NCI-H345 (cell line): ENCODE measurements around the gene TOGARAM2.

Experiments
- DNase-seq: peaks from one replicate; lab custom pipeline; 2025; lab: John Stamatoyannopoulos, UW

Gene TOGARAM2

DNA sequence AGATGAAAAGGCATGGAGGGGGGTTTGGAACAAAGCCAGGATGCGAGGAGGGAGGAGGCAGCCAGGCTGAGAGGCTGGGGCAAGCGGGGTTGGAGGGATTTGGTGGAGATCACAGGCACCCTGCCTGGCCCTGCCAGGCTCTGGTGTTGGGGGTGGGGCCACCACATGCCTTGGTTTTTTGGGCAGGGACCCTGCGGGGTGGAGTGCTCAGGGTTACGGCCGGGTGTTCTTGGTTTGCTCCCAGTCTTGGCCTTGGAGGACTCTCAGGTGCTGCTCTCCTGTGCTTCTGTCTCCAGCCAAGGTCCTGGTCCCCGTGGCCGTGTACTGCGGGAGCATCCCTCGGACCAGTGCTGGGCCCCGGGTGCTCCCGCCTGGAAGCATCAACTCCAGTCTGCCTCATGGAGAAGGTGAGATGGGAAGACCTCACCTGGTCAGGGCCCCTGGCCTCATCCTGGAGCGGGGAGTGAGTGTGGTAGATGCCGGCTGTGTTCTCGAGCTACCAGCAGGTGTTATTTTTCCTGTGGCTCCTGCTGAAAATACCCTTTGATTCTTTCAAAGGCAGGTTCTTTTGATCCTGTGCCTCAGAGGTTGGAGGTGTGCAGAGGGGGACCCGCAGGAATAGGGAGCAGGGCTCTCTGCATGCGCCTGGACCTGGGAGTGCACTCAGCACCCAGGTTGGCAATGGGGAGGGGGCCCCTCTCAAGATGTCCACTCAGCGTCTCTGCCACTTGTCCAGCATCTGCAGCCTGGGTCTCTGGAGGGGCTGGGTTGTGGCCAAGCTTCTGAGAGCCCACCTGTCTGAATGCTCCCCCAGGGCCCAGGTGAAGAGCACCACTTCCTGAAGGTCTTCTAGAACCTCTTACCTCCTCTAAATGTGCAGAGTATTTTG lies 17.0 kb downstream of the TOGARAM2 start:
- DNase-seq, result no peak

DNA sequence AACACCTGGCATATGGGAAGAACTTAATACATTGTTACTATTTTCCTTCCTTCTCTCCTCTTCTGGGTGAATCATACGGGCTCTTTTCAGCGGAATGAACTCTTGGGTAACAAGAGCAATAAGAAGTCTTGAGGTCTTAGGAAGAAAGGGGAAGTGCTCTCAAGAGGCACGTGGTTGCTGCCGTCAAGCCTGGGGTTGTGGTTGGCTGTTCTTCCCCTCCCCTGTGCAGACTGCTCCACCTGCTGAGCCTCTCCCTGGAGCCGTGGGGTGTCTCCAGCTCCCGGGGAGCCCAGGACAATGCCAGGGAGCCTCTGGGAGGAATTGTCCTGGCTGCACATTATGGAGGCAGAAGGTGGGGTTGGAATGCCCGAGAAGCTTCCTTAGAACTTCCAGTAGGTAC lies 19.4 kb downstream of the TOGARAM2 start:
- DNase-seq, result no peak

DNA sequence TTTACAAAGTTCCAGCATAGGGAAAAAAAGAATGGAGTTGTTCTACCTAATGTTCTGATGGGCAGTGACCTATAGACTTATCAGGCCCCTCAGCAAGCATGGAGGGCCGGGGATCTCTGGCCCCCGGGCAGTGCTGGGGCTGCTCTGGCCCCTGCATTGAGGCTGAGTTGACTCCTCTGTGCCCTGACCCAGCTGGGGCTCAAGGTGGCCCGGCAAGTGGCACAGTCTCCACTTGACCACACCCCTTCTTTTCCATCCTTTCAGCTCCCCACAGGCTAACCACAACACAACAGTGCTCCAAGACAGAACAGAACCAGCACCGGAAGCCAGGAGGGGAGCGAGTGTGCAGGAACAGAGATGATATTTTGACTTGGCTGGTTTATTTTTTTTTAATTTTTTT lies 19.9 kb downstream of the TOGARAM2 start:
- DNase-seq, result no peak

DNA sequence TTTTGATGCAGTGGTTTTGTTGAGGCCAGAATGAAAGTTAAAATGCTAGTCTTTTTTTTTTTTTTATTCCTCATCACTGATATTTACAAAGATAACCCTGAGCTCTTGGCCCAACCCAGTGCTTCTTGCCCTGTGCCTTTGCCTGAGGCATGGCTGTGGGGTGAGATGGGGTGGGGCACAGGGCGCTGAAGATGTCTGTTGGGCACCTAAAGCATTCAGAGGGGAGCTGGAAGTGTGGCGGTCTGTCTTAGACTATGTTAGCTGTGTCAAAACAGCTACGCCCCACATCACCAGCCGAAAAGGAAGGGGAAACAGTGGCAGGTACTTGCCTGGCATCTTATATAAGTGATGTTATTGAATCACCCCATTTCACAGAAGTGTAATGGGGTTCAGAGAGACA lies 20.7 kb downstream of the TOGARAM2 start:
- DNase-seq, result no peak

DNA sequence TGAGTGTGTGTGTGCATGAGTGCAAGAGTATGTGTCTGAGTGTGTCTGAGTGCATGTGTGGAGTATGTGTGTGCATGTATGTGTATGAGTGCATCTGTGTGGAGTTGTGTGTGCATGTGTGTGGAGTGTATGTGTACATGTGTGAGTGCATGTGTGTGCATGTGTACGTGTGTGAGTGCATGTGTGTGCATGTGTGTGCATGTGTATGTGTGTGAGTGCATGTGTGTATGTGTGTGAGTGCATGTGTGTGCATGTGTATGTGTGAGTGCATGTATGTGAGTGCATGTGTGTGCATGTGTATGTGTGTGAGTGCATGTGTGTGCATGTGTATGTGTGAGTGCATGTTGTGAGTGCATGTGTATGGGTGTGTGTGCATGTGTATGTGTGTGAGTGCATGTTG lies 23.7 kb downstream of the TOGARAM2 start:
- no peak for DNase-seq

DNA sequence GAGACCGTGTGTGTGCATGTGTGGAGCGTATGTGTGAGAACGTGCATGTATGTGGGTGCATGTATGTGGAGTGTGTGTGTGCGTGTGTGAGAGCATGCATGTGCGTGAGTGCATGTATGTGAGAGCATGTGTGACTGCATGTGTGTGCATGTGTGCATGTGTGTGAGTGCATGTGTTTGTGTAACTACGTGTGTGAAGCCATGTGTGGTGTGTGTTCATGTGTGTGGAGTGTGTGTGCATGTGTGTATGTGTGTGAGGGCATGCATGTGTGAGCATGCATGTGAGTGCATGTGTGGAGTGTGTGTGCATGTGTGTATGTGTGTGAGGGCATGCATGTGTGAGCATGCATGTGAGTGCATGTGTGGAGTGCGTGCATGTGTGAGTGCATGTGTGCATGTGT lies 24.2 kb downstream of the TOGARAM2 start:
- no peak for DNase-seq

DNA sequence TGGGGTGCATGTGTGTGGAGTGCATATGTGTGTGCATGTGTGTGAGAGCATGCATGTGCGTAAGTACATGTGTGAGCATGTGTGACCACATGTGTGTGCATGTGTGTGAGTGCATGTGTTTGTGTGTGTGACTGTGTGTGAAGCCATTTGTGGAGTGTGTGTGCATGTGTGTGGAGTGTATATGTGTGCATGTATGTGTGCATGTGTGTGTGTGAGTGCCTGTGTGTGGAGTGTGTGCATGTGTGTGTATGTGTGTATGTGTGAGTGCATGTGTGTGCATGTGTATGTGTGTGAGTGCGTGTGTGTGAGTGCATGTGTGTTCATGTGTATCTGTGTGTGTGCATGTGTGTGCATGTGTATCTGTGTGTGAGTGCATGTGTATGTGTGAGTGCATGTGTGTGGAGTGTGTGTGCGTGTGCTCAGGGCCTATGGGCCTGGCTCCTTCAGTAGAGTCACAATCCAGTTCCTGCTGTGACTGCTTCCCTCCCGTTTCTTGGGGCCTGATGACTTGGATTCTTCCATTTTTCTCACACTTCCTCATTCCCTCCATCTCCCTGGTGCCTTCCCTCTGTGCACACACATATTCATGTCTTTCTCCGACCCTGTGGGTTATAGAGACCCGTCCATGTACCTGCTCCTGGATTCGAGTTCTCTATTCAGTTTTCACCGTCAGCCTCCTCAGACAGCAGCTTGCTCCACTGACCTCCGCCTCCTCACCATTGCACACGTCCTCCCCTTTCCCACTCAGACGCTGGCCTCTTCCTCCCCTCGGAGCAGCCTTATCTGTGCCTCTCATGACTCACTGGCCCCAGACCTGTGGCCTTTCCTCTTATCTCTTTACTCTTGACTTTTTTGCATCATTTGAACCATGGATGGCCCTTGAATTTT lies 25.2 kb downstream of the TOGARAM2 start:
- no peak for DNase-seq

DNA sequence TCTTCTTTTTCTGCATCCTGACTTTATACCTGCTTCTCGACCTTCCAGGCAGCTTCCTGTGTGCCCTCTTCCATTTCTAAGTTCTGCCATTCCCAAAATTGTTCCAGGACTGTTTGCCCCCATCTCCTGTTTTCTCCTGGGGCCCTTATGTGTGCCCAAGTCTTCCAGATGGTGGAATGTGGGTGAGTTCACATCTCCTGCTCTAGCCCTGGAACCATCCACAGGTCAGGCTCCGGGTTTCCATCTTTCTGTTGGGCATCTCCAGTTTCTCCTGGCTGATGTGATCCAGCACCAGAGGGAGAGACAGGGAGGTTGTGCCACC lies 25.8 kb downstream of the TOGARAM2 start:
- DNase-seq, result no peak

DNA sequence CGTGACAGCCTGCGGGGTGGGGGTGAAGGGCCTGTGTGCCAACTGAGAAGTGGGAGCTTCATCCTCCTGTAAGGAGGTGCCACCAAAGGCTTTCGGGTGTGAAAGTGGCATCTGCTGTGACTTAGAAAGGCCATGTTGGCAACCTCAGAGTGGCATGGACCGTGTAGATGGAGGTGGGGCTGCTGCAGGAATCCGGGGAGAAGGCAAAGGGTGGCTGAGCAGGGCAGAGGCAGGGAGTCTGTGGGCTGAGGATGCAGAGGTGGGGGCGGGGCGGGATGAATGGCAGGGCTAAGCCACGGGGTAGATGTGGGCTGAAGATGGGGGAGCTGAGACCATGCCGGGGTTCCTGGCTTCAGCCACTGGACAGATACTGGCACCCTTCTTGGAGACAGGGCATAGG lies 28.2 kb downstream of the TOGARAM2 start:
- no peak for DNase-seq

DNA sequence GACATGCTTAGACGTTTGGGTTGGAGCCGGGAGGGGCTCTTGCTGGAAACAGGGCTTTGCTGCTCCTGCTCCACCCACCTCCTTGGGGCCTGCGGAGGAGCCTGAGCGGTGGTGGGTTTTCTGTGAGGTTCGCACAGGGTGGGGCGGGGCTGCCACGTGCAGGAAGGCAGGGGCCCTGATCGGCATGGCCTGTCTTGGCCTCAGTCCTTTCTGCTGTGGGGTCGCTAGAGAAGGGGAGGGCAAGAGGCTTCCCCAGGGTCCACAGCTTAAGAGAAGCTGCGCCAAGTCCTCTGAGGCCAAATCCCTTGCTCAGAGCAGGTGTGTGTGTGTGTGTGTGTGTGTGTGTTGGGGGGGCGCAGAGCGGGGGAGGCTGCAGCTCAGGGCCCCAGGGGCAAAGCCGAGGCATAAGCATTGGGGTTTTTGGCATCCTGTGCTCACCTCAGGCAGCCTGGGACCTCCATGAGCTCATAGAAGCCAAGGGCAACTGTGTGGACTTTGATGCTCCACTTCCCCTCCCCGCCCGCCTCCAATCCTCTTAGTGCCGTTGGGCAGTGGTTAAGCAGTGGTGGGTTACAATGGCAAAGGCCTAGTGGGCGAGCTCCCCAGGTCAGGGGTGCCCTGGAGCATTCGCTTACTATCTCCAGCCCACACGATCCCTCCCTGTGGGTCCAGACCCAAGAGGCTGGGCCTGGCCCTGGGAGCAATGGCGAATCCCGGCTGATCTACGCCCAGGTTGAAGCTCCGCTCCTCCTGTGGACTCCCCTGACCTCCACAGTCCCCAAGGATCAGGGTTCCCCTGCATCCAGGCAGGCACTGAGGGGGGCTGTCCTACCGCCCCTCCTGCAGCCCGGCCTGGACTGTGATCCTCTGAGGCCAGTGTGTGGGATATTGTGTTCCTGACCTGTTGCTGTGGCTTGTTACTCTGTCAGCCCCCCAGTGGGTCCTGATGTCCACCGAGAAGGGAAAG lies 28.9 kb downstream of the TOGARAM2 start:
- DNase-seq, result no peak

DNA sequence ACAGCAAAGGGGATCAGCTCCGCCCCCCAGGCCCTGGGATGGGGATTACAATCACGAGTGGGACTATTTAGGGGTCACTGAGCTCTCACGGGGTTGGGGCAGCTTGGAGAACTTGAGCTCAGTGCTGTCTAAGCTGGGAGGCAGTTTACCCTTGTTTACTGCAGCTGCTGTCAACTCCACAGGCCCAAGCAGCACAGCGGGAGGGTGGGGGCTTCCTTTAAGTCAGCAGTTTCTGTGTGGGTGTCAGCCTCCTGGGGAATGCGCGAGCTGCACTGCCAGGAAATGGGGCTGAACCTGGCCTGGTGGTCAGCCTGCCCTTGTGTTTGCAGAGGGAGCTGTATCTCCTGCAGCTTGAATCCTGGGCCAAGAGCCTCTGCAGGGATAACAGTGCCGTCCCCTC lies 29.8 kb downstream of the TOGARAM2 start:
- no peak for DNase-seq

DNA sequence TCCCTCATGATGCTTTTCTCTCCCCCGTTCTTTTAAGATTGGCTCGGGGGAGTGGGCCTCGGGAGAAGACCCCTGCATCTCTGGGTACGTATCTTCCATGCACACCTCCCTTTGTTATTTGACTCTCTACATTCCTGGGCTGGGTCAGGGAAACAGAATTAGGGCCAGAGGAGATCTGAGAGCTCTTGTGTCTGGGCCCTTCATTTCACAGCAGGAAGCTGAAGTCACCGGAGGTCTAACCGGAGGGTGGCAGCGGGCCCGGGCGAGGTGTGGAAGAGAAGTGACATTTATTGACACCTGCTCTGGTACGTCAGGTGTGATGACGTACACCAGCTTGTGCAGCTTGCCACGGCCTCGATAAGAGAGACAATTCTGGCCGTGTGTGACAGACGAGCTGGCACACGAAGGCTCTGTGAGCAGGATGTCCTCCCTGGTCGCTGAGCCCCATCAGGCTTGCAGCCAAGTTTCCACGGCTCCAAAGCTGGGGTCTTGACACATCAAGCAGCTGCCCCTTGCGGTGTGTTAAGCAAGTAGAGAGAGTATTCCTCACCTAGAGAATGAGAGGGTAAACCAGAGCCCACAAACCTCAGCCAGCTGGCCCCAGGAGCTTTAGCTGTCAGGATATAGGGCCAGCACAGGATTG lies 30.4 kb downstream of the TOGARAM2 start:
- peak; percentile 75 for DNase-seq

DNA sequence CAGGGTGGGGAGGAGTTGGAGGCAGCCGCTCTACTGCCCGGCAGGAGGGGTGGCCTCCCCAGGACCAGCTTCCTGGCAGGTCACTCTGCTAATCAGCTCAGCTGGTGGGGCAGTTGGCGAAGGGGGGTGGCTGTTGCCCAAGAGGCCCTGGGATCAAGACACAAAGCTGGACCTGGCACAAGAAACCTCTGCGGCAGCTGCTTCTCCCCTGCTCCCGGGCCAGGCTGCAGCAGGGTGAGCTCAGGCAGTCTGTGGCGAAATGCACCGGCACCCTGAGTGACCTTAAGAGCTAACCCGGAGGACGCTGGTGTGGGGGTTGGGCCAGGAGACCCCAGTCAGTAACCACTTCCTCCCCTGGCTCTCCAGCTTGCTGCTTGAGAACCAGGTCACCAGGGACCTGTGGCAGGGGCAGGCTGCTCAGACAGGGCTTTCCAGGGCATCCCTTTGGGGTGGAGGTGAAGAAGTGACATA lies 31.1 kb downstream of the TOGARAM2 start:
- no peak for DNase-seq

DNA sequence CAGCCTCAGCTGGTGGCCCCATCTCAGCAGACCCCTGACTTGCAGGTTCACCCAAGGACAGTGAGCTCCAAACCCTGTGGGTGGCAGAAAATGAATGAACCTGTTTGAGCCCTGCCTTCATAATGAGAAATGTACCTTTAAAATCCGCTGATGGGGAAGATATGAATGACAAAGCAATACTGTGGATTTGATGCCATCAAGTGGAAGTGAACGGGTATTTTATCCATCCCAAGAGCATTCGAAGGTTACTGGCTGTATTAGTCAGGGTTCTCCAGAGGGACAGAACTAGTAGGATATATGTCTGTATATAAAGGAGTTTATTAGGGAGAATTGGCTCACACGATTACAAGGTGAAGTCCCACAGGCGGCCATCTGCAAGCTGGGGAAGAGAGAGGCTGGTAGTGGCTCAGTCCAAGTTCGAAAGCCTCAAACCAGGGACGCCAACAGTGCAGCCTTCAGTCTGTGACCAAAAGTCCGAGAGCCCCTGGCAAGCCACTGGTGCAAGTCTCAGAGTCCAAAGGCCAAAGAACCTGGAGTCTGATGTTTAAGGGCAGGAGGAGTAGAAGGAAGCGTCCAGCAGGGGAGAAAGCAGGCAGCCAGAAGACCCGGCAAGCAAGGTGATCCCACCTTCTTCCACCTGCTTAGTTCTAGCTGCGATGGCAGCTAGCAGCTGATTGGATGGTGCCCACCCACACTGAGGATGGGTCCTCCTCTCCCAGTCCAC lies 32.1 kb downstream of the TOGARAM2 start:
- no peak for DNase-seq

DNA sequence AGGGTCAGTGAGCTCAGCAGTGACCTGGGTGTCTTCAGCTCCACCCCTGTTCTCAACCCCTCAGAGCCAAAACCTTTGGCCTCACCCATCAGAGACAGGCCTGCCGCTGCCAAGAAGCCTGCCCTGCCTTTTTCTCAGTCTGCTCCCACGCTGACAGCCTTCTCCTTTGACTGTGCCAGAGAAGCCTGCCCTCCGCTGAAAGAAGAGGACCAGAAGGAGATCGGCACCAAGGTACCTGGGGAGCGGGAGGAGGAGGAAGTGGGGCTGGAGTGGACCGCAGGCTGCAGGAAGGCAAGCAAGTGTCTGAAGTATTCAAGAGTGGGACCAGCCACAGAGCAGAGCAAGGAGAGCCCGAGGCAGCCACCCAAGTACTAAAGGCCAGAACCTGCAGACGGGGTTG lies 33.2 kb downstream of the TOGARAM2 start:
- no peak for DNase-seq

DNA sequence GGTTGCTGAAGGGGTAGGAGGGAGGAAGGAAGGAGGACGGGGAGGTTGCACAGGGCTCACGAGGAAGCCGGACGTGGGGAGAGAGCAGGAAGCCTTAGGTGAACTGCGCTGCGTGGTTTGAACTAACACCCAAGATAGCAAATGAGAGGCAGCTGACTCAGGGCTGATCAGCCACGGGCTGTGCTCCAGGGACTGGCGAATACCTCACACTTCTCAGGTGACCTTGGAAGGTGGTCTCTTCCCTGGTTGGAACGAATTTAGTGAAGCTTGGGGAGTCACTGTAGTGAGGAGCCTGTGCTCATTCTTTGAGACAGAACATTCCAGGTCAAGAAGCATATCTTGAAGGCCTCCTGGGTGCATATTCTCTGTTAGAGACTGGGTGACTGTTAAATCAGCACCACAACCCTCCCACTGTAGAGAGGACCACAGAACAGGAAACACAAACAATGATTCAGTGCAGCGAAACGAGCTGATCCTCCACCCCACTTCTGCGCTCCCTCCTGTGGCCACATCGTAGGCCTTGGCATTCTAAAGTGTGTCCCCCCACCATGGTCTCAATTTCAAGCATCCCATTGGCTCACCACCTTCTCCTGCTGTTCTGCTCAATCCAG lies 33.8 kb downstream of the TOGARAM2 start:
- DNase-seq, result no peak

DNA sequence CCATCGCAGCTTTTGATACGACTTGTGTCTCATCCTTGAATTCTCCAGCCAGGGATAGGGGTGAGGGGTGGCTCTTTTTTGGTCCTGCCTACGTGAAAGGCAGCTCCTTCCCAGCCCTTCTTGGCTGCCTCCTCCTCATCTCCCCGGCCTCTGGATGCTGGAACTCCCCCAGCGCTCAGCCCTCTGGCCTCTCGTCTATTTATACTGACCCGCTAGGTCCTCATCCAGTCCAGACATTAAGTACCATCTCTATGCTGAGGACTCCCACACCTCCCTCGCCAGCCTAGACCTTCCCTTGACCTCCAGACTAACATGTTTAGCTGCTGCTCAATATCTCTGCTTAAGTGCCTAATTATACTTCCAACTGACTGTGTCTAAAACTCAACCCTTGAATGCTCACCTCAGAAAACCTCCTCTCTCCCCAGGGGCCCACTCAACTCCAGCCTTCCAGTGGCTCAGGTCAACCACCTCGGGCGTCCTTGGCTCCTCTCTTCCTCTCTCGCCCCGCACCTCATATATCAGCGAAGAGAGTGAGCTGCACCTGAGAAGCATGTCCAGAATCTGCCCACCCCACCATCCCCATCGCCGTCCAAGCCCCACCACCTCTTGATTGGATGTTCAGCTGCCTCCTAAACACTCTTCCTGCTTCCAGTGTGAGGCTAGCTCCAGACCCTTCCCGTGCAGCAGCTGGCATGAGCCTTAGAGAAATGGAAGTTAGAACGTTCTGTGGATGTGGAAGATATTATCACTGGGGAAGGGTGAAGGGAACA lies 34.8 kb downstream of the TOGARAM2 start:
- no peak for DNase-seq

DNA sequence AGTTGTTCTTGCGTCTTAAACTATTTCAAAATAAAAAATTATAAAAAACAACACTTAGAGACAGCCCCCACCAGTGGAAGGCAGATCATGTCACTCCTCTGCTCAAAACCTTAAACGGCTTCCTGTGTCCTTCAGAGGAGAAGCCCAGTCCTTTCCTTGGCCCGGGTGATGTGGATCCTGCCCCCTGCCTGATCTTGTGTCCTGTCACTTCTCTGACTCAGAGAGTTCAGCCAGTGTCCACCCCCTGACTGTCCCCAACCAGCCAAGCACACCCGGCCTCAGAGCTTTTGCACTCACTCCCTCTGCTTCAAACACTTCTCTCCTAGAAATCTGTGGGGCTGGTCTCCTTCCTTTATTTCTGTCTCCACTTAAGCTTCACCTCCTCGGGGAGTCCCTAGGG lies 35.4 kb downstream of the TOGARAM2 start:
- DNase-seq, result no peak

DNA sequence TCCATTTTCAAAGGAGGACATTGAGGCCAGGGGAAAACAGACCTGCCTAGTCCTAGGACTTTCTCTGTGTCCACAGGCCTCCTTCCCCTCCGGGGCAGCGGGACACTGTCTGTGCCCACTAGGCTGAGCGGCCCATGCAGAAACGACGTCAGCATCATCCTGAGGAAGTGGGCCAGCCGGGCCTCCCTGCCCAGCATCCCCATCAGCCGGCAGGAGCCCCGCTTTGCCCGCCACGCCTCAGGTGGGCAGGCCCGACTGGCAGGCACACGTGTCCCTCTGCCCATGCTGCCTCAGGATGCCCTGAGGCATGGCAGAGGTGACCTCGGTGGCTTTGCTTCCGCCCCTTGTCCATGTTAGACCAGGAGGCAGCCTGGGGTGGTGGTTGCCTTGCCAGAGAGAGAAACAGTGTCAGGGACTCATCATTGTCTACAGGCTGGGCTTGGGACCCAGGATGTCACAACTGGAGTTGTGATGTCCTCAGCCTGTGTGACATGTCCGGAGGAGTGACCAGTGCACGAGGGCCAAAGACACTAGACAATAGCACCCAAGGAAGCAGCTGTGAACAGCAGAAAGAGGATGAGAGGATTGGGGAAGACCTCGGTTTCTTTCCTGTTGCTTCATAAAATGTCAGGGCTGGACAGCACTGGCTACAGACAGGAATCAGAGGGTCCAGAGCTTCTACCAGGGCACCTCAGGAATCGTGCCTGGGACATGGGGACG lies 36.8 kb downstream of the TOGARAM2 start:
- DNase-seq, result no peak
